ENCODE measurements around the gene ANKRD17.

Gene ANKRD17

DNA sequence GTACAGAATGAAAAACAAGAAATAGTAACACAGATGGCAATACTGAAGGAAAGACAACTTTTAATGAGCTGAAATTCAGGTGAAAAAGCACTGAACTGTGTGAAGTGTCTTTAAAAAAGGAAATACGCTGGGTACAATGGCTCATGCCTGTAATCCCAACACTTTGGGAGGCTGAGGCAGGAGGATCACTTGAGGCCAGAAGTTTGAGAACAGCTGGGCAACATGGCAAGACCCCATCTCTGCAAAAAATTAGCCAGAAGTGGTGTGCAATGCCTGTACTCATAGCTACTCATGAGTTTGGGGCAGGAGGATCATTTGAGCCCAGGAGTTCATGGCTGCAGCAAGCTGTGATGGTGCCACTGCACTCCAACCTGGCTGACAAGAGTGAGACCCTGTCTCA, 129.3 kb downstream of the ANKRD17 start:
- DNase-seq (ENCODE audit: low read depth in 2 of 2) = no peak

GRCh38 chr4:73127839-73128453, 130.7 kb downstream of the ANKRD17 start:
- DNase-seq (ENCODE audit: low read depth in 2 of 2) = no peak

GRCh38 chr4:73109493-73109892, 149.1 kb downstream of the ANKRD17 start:
- no peak for DNase-seq (ENCODE audit: low read depth in 2 of 2)

GRCh38 chr4:73104695-73105094, 153.9 kb downstream of the ANKRD17 start:
- no peak for DNase-seq (ENCODE audit: low read depth in 2 of 2)

GRCh38 chr4:73103799-73104503, 154.6 kb downstream of the ANKRD17 start:
- DNase-seq (ENCODE audit: low read depth in 2 of 2) = no peak

DNA sequence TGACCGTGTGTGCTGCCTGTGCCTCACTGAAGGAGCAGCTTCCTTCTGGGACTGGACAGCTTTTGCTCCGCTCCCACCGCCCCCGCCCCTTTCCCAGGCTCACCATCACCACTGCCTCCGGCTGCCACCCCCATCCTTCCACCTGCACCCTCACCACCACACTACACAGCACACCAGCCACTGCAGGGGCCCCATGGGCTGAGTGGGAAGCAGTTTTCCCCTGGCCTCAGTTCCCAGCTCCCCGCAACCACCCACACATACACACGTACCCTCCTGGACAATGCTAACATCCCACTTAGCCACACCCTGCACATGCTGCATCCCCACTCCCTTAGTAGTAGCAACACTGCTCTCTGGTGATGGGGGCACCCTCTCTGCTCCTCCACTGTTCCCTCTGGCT, 159.5 kb downstream of the ANKRD17 start:
- no peak for DNase-seq (ENCODE audit: low read depth in 2 of 2)

DNA sequence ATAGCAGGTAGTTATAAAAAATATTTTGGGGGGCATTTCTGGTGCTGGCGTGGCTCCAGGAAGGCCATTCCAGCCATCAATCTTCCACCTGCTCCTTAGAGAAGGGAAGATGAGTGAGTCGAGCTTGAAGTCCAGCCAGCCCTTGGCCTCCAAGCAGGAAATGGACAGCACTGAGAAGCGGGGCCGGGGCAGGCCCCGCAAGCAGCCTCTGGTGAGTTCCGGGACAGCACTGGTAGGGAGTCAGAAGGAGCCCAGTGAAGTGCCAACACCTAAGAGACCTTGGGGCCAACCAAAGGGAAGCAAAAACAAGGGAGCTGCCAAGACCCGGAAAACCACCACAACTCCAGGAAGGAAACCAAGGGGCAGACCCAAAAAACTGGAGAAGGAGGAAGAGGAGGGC, 159.9 kb downstream of the ANKRD17 start:
- no peak for DNase-seq (ENCODE audit: low read depth in 2 of 2)

- no peak for DNase-seq (ENCODE audit: low read depth in 2 of 2)
Observed at GRCh38 chr4:73098016-73098415, 160.6 kb downstream of the ANKRD17 start.

- DNase-seq (ENCODE audit: low read depth in 2 of 2) = no peak
Observed at GRCh38 chr4:73092868-73093267, 165.7 kb downstream of the ANKRD17 start.

DNA sequence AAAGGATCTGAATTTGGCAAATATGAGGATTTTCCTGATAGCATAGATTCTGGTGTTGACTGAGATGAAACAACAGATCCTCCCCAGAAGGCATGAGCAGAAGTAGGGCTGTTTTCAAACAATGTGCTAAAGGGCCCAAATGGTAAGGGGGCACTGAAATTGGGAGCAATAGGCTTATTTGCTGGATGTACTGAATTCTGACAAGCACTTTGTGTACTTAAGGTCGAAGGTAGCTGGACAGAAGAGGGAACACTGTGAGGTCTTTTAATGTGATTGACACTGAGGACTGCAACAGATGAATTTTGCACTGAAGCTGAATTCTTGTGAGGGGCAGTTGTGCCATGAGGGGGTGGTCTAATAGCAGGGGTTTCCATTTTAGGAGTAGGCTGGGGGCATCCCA, 167.9 kb downstream of the ANKRD17 start:
- DNase-seq (ENCODE audit: low read depth in 2 of 2) = no peak

DNA sequence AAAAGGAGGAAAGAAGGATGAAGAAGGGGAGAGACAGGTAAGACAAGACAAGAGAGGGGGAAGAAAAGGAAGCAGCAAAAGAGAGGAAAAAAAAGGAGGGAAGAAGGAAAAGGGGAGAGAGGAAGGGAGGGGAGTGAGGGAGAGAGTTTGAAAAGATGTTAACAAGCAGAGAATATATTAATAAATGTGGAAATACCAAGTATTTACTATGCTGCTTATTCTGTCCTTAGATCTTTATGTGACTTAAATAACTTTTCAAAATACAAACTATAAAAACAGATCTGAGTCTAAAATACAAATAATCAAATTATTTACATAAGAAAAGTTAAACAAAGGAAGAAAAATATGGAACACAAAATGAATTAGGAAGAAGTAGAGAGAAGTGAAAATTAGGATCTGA, 170.7 kb downstream of the ANKRD17 start:
- DNase-seq (ENCODE audit: low read depth in 2 of 2) = no peak

DNA sequence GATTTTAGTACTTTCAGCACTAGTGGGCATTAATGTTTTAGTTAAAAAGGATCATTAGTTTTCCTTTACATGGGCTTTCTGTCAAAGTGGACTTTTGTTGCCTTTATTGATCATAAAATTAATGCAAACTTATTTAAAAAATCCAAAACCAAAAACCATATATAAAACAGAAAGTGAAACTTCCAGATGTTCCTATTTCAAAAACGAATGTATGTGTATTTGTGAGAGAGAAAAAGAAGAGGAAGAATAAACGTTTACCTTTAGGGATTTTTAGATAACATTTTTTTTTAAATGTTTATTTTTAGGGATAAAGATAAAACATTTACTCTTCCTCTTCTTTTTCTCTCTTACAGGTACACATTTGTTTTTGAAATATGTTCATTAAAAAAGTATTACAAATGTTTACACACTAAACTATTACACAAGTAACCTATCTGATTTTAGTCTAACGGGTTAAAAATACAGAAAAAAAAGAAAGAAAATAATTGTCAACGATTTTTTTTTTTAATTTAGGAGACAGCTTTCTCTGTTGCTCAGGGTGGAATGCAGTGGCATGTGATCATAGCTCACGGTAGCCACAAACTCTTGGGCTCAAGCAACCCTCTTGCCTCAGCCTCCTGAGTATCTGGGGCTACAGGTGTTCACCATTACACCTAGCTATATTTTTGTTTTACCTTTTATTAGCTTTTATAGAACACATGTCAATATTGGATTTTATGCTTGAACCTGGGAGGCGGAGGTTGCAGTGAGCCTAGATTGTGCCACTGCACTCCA, 172.3 kb downstream of the ANKRD17 start:
- no peak for DNase-seq (ENCODE audit: low read depth in 2 of 2)

DNA sequence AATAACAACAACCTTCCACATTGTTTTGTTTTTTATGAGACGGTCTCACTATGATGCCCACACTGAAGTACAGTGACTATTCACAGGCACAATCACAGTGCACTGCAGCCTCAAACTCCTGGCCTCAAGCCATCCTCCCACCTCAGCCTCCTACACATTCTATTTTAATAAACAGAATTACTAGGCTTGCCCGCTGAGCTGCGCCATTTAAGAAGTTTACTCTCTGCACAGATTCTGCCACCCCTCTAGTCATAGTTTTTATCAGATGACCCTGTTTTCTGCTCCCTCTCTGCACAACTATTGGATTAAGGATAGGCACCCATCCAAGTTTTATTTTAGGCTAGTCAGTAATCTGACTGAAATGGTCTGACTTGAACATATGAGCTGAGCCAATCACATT, 177.8 kb downstream of the ANKRD17 start:
- no peak for DNase-seq (ENCODE audit: low read depth in 2 of 2)

DNA sequence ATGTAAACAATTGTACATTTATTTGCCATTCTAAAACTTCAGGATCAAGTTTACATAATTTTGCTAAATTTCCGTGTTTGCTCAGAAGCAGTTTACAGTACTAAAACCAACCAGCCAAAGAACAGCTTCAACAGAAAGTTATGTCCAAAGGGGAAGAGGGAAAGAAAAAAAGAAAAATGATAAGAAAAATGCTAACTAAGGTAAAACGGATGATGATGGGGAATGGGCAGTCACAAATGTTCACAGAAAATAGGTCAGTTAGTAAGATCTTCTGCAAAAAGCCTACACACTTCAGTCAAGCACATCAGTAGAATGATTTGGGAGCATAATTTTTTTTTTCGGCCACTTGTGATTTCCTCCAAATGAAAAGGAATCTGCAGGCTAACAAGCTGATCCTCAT, 182.8 kb downstream of the ANKRD17 start:
- DNase-seq (ENCODE audit: low read depth in 2 of 2) = no peak

DNA sequence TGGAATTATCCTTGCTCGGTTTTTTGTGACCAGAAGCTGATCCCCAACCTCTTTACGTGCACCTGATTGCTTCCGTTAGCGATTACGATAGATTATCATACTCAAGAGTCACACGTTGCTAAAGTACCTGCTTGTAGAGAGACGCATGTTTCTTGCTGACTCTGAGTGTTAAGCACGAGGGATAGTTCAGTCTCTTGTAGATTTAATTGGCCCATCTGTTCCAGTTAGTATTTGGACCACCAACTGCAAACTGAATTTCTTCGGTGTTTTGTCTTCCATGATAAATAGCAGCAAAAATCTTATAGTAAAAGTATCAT, 188.6 kb downstream of the ANKRD17 start:
- no peak for DNase-seq (ENCODE audit: low read depth in 2 of 2)

DNA sequence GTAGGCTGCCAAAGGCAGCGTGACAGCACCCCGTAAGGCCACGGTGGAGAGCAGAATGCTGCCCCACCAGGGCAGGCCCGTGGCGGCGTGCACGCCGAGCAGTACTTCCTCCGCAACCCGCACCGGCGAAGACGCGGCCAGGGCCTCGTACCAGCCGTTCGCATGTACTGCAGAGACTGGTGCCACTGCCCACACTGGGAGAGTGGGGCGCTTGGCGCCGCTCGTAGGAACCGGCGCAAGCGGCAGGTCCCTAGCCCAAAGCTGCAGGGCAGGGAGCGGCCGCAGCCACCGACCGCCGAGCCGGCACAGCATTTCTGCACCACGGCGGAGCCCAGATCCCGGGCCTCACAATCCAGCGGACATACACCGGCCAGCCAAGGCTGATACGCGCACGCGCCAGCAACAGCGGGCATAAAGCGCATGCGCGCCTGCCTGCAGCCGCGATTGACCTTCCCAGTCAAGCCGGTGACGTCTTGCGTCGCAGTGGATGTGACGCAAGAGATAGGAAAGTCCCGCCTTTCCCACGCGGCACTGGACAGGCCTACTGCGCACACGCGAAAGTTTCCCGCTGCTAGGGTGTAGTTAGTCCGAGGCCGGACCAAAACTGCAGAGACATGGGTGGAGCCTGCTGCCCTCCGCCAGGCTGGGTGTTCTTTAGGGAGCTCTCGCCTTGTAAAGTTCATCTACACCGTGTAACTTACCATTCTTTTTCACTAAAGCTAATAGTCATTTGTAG, 189.1 kb downstream of the ANKRD17 start, which contains the start of gene COX18:
TSS of gene COX18 (minus strand) at position 379 of the 736 bp plus-strand sequence. CDS start at position 312, 67 bp downstream.
- peak; percentile 96 for DNase-seq (ENCODE audit: low read depth in 2 of 2)

- DNase-seq (ENCODE audit: low read depth in 2 of 2) = no peak
Observed at GRCh38 chr4:73068491-73069337, 189.9 kb downstream of the ANKRD17 start.

DNA sequence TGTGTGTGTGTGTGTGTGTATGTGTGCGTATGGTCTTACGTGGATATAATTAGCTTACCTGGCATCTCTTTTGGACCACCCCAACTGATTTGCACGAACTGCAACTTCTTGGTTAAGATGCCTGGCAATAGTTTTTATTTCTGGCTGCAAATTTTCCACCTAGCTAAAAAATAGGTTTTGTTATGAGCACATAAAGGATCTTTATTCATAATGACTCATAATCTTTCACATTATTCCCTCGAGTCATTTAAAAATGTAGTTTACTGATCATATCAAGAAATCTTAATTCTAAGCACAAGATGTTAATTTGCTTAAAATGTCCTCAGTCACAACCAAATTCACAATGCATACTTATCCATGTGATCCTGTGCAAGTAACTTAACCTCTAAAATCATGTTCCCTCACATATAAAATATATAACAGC, 190.6 kb downstream of the ANKRD17 start:
- DNase-seq (ENCODE audit: low read depth in 2 of 2) = no peak

GRCh38 chr4:73066928-73067327, 191.7 kb downstream of the ANKRD17 start:
- DNase-seq (ENCODE audit: low read depth in 2 of 2) = no peak

DNA sequence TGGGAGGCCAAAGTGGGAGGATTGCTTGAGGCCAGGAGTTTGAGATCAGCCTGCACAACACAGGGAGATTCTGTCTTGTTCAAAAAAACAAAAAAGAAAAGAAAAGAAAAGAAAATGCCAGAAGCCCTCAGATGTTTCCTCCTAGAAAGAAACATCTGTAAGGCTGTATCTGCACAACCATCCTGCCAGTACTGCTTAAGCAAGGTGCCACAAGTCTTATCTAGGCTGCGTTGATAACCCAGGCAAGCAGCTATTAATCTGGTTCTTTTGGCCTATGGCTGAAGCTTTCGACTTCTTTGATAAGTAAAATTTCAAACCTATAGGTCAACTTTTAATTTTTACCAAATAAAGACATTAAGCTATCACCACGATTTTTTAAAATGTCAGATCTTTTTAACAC, 192.2 kb downstream of the ANKRD17 start:
- no peak for DNase-seq (ENCODE audit: low read depth in 2 of 2)

- DNase-seq (ENCODE audit: low read depth in 2 of 2) = no peak
Observed at GRCh38 chr4:73064536-73064935, 194.1 kb downstream of the ANKRD17 start.
